GM12875 (cell line): ENCODE results near the gene PTPRM.

Experiments
- H3K4me3 ChIP-seq: one replicate; pipeline ENCODE4 v1.5.1; 2011; ENCODE audit warnings: low read depth, low read length, control low read depth
- TF ChIP-seq, protein P1 (sequence below): IDR thresholded peaks from 2 replicates; pipeline ENCODE4 v1.5.1; 2011; ENCODE audit warnings: low read depth, mild to moderate bottlenecking, control low read depth, inconsistent platforms, low read length, moderate library complexity, borderline replicate concordance; ENCODE audit not compliant: insufficient read depth

The PTPRM gene

DNA sequence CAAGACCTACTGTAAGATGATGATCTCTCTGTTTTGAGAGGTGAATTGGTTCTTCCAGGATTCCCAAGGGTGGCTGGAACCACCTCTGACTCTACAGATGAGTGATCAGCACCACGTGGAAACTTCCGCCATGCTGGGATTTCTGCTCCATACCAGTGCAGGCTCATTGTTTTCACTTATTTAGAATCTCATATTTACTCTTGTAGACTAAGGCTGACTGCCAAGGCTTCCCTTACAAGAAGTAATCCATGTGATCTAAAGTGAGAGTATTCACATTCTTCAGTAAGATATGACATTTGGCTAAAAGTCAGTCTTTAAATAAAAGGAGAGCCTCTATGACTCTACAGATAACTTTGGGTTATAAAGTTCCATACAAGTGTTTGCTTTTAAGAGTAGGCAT, 719.2 kb downstream of the PTPRM start:
- TF ChIP-seq, protein P1, sequence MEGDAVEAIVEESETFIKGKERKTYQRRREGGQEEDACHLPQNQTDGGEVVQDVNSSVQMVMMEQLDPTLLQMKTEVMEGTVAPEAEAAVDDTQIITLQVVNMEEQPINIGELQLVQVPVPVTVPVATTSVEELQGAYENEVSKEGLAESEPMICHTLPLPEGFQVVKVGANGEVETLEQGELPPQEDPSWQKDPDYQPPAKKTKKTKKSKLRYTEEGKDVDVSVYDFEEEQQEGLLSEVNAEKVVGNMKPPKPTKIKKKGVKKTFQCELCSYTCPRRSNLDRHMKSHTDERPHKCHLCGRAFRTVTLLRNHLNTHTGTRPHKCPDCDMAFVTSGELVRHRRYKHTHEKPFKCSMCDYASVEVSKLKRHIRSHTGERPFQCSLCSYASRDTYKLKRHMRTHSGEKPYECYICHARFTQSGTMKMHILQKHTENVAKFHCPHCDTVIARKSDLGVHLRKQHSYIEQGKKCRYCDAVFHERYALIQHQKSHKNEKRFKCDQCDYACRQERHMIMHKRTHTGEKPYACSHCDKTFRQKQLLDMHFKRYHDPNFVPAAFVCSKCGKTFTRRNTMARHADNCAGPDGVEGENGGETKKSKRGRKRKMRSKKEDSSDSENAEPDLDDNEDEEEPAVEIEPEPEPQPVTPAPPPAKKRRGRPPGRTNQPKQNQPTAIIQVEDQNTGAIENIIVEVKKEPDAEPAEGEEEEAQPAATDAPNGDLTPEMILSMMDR: no peak
- H3K4me3 ChIP-seq: no peak overlapping the region

DNA sequence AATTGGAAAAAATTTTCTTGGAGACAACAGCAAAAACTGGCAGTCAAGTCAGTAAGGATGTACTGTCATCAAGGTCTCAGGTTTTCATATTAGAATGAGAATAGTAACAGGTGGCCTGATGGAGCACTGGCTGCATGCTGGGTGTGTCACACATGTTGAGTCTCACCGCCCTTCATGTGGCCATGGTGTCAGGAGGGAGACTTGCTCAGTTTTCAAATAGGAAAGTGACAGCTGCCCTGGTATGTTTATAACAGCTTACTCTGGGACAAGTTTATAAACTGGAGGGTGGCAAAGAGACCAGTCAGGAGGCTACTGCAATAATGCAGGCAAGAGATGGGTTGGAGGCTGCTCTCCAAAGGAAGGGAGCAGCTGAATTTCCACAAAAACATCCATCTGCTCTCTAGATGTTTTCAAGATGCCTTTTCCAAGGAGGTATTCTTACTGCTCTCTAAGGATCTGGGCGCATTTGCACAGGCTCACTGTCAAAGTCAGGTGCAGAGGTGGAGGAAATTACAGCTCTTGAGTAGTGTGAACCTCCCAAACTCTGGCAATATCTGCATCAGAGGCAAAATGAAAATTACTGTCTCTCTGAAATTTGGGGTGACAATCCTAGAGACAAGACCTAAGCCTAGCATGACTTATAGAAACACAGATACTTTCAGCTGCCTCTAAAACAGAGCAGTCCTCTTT, 720.2 kb downstream of the PTPRM start:
- TF ChIP-seq, protein P1: no peak
- H3K4me3 ChIP-seq: no peak overlapping the region

DNA sequence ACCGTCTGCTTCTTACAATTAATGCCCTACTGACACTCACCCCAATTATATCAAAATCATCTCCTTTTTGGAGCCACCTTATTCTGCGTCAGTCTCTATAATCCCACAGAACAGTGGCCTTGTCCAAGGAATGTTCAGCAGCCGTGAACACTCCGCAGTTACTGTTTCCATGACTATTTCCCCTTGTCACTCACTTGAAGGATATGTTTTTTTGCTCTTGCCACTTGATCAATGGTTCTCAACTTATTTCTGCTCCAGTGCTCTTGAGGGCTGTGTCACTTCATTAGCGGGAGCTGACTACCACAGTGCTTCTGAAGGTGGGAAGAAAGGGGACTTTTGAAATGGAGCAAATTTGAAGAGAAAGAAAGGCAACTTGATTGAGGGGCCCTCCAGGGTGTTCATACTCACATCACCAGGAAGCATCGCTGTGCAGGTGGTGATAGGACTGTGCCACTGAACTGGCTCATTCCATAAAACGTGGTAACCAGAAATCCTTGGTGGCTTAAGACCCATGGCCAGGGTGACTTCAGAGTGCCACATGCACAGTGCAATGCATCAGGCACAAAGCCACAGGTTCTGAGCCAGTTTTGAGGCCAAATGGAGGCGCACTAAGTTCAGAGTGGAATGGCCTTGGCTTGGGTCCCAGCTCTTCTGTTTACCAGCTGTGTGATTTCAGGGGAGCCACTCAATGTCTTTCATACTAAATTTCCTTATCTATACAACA, 721.5 kb downstream of the PTPRM start:
- TF ChIP-seq, protein P1: no peak
- no peak overlapping the region for H3K4me3 ChIP-seq

DNA sequence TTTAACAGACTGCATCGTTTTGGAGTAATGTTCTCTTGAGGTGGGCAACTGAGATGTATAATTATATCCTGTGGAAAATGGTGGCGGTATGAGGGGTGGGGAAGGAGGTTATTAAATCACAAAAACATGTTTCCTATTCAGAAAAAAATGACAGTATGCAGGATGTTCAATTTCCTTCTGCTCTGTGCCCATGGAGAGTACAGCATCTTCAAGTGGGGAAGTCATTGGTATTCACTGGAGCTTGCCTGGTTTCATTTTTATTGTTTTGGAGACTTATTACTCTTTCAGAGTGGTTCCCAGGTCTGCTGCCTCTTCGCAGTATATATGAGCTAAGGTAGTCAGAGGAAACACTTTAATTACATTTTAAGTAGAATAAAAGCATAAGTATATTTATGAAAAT, 723.3 kb downstream of the PTPRM start:
- H3K4me3 ChIP-seq: no peak overlapping the region
- TF ChIP-seq, protein P1: no peak

DNA sequence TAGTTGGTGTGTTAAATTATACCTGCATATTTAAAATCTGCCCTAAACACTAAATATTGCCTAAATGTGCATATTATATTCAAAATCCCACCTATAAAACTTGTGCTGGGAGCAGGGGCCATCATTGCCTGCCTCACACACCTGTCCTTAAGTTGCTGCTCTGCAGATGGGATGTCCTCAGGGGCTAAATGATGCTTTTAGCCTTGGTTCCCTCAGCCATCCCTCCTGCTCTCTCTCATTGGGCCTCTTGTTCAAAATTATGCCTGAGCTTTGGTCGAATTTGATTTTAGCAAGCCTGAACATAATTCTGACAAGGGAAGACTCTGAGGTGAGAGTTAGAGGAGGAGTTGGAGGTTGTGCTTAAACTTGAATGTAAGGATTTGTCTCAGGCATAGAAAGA, 723.8 kb downstream of the PTPRM start:
- TF ChIP-seq, protein P1: no peak

DNA sequence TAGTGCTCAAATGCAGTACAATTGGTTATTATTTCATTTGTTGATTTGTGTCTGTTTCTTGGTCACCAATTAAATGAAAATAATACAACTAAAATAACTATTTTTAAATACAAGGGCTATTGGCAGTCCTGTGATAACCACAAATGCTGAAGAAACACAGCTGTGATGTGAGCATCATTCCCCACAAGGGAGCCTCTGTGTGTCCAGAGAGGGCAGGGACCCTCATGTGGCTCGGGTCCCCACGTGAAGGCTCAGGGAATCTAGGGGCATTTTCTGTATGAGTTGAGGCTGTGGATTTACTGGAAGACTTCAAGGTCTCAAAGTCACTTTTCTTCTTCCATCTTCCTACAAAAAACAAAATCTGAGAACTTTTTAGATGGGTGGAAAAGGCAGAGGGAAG, 726.1 kb downstream of the PTPRM start:
- TF ChIP-seq, protein P1: no peak
- H3K4me3 ChIP-seq: no peak overlapping the region

More for the DNA sequence above, 723.8 kb downstream of the PTPRM start:
- no peak overlapping the region for H3K4me3 ChIP-seq
